HEK293 (cell line): Measurements from ENCODE around the gene CSTF1.

Source experiments
- KLF9 ChIP-seq: fragments of 450-650 bp; formaldehyde crosslinking; IDR thresholded peaks from 2 replicates; pipeline ENCODE4 v1.5.1; 2016; ENCODE audit warnings: missing biosample characterization, missing genetic modification characterization, low read depth
- YY1 ChIP-seq: fragments of 450-650 bp; formaldehyde crosslinking; IDR thresholded peaks from 2 replicates; pipeline ENCODE4 v1.5.1; 2018; ENCODE audit warnings: missing biosample characterization, missing genetic modification characterization
- ZBTB17 ChIP-seq: fragments of 450-650 bp; formaldehyde crosslinking; IDR thresholded peaks from 2 replicates; pipeline ENCODE4 v1.5.1; 2016; ENCODE audit warnings: missing biosample characterization, missing genetic modification characterization
- ZNF623 ChIP-seq: fragments of 450-650 bp; formaldehyde crosslinking; IDR thresholded peaks from 2 replicates; pipeline ENCODE4 v1.5.1; 2016; ENCODE audit warnings: missing biosample characterization, missing genetic modification characterization
- ZNF654 ChIP-seq: fragments of 450-650 bp; formaldehyde crosslinking; IDR thresholded peaks from 2 replicates; pipeline ENCODE4 v1.5.1; 2016; ENCODE audit warnings: low read depth, missing biosample characterization, missing genetic modification characterization
- TF ChIP-seq, protein P1 (sequence below): fragments of 450-650 bp; formaldehyde crosslinking; IDR thresholded peaks from 2 replicates; pipeline ENCODE4 v1.5.1; 2016; ENCODE audit warnings: missing biosample characterization, missing genetic modification characterization, low read depth
- TF ChIP-seq, protein P2 (sequence below): fragments of 450-650 bp; formaldehyde crosslinking; IDR thresholded peaks from 2 replicates; pipeline ENCODE4 v1.5.1; 2016; ENCODE audit warnings: missing biosample characterization, missing genetic modification characterization

- no peak for TF ChIP-seq YY1
- TF ChIP-seq, protein P1, sequence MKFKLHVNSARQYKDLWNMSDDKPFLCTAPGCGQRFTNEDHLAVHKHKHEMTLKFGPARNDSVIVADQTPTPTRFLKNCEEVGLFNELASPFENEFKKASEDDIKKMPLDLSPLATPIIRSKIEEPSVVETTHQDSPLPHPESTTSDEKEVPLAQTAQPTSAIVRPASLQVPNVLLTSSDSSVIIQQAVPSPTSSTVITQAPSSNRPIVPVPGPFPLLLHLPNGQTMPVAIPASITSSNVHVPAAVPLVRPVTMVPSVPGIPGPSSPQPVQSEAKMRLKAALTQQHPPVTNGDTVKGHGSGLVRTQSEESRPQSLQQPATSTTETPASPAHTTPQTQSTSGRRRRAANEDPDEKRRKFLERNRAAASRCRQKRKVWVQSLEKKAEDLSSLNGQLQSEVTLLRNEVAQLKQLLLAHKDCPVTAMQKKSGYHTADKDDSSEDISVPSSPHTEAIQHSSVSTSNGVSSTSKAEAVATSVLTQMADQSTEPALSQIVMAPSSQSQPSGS (tag by site-specific recombination), result no peak
- TF ChIP-seq, protein P2, sequence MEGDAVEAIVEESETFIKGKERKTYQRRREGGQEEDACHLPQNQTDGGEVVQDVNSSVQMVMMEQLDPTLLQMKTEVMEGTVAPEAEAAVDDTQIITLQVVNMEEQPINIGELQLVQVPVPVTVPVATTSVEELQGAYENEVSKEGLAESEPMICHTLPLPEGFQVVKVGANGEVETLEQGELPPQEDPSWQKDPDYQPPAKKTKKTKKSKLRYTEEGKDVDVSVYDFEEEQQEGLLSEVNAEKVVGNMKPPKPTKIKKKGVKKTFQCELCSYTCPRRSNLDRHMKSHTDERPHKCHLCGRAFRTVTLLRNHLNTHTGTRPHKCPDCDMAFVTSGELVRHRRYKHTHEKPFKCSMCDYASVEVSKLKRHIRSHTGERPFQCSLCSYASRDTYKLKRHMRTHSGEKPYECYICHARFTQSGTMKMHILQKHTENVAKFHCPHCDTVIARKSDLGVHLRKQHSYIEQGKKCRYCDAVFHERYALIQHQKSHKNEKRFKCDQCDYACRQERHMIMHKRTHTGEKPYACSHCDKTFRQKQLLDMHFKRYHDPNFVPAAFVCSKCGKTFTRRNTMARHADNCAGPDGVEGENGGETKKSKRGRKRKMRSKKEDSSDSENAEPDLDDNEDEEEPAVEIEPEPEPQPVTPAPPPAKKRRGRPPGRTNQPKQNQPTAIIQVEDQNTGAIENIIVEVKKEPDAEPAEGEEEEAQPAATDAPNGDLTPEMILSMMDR (tag by site-specific recombination), result no peak
- no peak for TF ChIP-seq ZNF654
- no peak for TF ChIP-seq ZNF623 (tag by site-specific recombination)
- no peak for TF ChIP-seq ZBTB17
- TF ChIP-seq KLF9, result no peak
Measured at GRCh38 chr20:56393653-56394052, 1.2 kb downstream of the CSTF1 start.
